Measurements from ENCODE around the gene GAN. TPM values are rescaled to one million over a fixed set of nuclear protein-coding genes. Genes with fewer than 3 reads are reported as not detected.
A peak's percentile ranks its signal among the peaks of the same experiment; 100 is the strongest.

Gene GAN
- total RNA-seq, 4 donors from 2014 or later, result 7.9 to 18.5 (median 15.2) TPM

- no peaks in the 10 kb centered on the region for H3K4me1 ChIP-seq
- H3K27ac ChIP-seq, result no peak overlapping the region
- no peaks in the 10 kb centered on the region for H3K27me3 ChIP-seq
- no peaks in the 10 kb centered on the region for H3K36me3 ChIP-seq
- intact Hi-C loops (cut with DNase I; ENCODE audit: low total_unique reads), result no loop called here
- H3K9me3 ChIP-seq, result no peaks in the 10 kb centered on the region
- no peak for DNase-seq
- H3K4me3 ChIP-seq, result no peak overlapping the region
- TF ChIP-seq POLR2A (IDR thresholded peaks at IDR 0.05), result no peak
- TF ChIP-seq, protein P1, sequence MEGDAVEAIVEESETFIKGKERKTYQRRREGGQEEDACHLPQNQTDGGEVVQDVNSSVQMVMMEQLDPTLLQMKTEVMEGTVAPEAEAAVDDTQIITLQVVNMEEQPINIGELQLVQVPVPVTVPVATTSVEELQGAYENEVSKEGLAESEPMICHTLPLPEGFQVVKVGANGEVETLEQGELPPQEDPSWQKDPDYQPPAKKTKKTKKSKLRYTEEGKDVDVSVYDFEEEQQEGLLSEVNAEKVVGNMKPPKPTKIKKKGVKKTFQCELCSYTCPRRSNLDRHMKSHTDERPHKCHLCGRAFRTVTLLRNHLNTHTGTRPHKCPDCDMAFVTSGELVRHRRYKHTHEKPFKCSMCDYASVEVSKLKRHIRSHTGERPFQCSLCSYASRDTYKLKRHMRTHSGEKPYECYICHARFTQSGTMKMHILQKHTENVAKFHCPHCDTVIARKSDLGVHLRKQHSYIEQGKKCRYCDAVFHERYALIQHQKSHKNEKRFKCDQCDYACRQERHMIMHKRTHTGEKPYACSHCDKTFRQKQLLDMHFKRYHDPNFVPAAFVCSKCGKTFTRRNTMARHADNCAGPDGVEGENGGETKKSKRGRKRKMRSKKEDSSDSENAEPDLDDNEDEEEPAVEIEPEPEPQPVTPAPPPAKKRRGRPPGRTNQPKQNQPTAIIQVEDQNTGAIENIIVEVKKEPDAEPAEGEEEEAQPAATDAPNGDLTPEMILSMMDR (IDR thresholded peaks at IDR 0.05), result no peak
Measured at GRCh38 chr16:81424771-81425170, 110.0 kb downstream of the GAN start.

- no peaks in the 10 kb centered on the region for H3K36me3 ChIP-seq
- H3K27me3 ChIP-seq, result no peaks in the 10 kb centered on the region
- H3K4me3 ChIP-seq, result no peak overlapping the region
- H3K4me1 ChIP-seq, result no peaks in the 10 kb centered on the region
- H3K27ac ChIP-seq, result no peak overlapping the region
- H3K9me3 ChIP-seq, result no peaks in the 10 kb centered on the region
- no peak for TF ChIP-seq POLR2A (IDR thresholded peaks at IDR 0.05)
- TF ChIP-seq, protein P1 (IDR thresholded peaks at IDR 0.05), result no peak
- intact Hi-C loops (cut with DNase I; ENCODE audit: low total_unique reads), result no loop called here
- DNase-seq, result no peak
Measured at GRCh38 chr16:81427219-81427618, 112.5 kb downstream of the GAN start.

DNA sequence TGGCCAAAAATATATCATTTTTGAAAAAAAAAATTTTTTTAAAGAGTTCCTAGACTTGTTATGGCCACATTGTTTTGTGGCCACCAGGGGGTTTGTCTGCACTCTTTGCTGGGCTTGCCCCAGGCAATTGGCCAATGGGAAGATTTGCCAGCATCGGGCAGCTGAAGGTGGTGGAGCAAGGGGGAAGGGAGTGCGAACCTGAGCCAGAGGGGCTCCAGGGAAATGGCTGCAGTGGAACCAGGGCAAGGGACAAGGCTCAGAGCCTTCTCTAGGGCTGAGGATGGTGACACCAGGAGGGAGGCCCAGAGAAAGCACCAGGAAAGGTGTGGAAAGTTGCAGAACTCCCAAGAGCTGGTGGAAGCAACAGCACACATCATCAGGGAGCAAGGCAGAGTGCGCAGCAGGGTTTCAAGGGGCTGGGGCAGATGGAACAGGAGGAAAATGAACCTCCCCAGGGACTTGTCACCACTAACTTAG, 114.3 kb downstream of the GAN start:
- Histone ChIP-seq H3K9me3 (no peaks in the 10 kb centered on the region), H3K27me3 (no peaks in the 10 kb centered on the region), H3K4me3 (no peak overlapping the region), H3K4me1 (no peaks in the 10 kb centered on the region), H3K36me3 (no peaks in the 10 kb centered on the region), H3K27ac (no peak overlapping the region)
- intact Hi-C loops (cut with DNase I; ENCODE audit: low total_unique reads), result no loop called here
- TF ChIP-seq POLR2A (IDR thresholded peaks at IDR 0.05), result no peak
- TF ChIP-seq, protein P1 (IDR thresholded peaks at IDR 0.05), result peak in 3 of 4 experiments; percentile 21 to 35 (median 32)
- no peak for DNase-seq

- H3K36me3 ChIP-seq, result no peaks in the 10 kb centered on the region
- no peaks in the 10 kb centered on the region for H3K27me3 ChIP-seq
- H3K4me1 ChIP-seq, result no peaks in the 10 kb centered on the region
- intact Hi-C loops (cut with DNase I; ENCODE audit: low total_unique reads), result no loop called here
- no peak overlapping the region for H3K27ac ChIP-seq
- no peak overlapping the region for H3K4me3 ChIP-seq
- no peak for TF ChIP-seq POLR2A (IDR thresholded peaks at IDR 0.05)
- TF ChIP-seq, protein P1 (IDR thresholded peaks at IDR 0.05), result no peak
- H3K9me3 ChIP-seq, result no peaks in the 10 kb centered on the region
- no peak for DNase-seq
Measured at GRCh38 chr16:81431554-81432353, 117.0 kb downstream of the GAN start.

DNA sequence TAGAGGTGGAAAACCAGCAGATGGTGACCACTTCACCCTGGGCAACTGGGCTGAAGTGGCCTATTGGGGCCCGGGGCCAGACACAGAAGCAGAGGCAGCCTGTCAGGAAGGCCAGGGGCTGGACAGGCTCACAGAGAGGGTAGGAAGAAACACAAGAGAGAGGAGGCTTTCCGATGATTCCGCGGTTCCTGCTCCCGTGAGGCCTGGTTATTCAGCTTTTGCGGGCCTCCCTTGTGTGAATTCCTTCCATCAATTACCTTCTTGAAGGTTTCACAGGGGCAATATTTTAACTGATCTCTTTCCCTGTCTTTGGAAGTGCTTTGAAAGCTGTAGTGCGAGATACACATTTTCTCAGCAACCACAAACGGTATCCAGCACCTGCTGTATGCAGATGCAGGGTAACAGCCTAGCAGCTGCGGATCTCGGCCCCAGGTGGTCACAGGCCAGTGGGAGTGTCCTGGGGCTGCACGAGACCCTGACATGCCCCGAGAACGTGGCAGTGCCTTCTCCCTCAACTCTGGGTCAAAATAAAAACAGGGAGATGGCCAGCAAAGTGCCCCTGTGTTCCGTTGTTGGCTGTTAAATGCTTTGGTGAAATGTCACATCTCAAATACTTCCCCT, 118.3 kb downstream of the GAN start:
- no peaks in the 10 kb centered on the region for H3K9me3 ChIP-seq
- TF ChIP-seq, protein P1 (IDR thresholded peaks at IDR 0.05), result no peak
- TF ChIP-seq POLR2A (IDR thresholded peaks at IDR 0.05), result no peak
- no peak for DNase-seq

More for the DNA sequence above, 118.3 kb downstream of the GAN start:
- Histone ChIP-seq H3K4me3 (no peak overlapping the region), H3K27ac (no peak overlapping the region), H3K36me3 (no peaks in the 10 kb centered on the region), H3K27me3 (no peaks in the 10 kb centered on the region), H3K4me1 (no peaks in the 10 kb centered on the region)
- intact Hi-C loops (cut with DNase I; ENCODE audit: low total_unique reads), result no loop called here
